WERI-Rb-1 (cell line): Measurements from ENCODE around the gene ALAS1.

ENCODE experiments used
- DNase-seq: peaks from one replicate; pipeline ENCODE4 v3.0.0-alpha.2; 2020
- H3K27ac ChIP-seq: fragments of 250-450 bp; sonication (Bioruptor Pico); 2 replicates; pipeline ENCODE4 v1.5.1; 2020; ENCODE audit warnings: mild to moderate bottlenecking, moderate library complexity
- H3K27me3 ChIP-seq: fragments of 250-450 bp; sonication (Bioruptor Pico); 2 replicates; pipeline ENCODE4 v1.5.1; 2021; ENCODE audit warnings: mild to moderate bottlenecking, low read depth, moderate library complexity; ENCODE audit not compliant: insufficient read depth, severe bottlenecking
- H3K36me3 ChIP-seq: fragments of 250-450 bp; sonication (Bioruptor Pico); 2 replicates; pipeline ENCODE4 v1.5.1; 2020; ENCODE audit warnings: mild to moderate bottlenecking, moderate library complexity
- H3K4me3 ChIP-seq: 2 replicates; pipeline ENCODE4 v1.5.1; 2011; ENCODE audit warnings: low read depth, mild to moderate bottlenecking, control low read depth, low read length
- H3K9me3 ChIP-seq: fragments of 250-450 bp; sonication (Bioruptor Pico); 2 replicates; pipeline ENCODE4 v1.5.1; 2021; ENCODE audit warnings: mild to moderate bottlenecking, moderate library complexity; ENCODE audit not compliant: severe bottlenecking
- TF ChIP-seq, protein P1 (sequence below): IDR thresholded peaks from 2 replicates; pipeline ENCODE4 v1.5.1; 2011; ENCODE audit warnings: low read depth, mild to moderate bottlenecking, control low read depth, inconsistent platforms, low read length

Gene ALAS1

DNA sequence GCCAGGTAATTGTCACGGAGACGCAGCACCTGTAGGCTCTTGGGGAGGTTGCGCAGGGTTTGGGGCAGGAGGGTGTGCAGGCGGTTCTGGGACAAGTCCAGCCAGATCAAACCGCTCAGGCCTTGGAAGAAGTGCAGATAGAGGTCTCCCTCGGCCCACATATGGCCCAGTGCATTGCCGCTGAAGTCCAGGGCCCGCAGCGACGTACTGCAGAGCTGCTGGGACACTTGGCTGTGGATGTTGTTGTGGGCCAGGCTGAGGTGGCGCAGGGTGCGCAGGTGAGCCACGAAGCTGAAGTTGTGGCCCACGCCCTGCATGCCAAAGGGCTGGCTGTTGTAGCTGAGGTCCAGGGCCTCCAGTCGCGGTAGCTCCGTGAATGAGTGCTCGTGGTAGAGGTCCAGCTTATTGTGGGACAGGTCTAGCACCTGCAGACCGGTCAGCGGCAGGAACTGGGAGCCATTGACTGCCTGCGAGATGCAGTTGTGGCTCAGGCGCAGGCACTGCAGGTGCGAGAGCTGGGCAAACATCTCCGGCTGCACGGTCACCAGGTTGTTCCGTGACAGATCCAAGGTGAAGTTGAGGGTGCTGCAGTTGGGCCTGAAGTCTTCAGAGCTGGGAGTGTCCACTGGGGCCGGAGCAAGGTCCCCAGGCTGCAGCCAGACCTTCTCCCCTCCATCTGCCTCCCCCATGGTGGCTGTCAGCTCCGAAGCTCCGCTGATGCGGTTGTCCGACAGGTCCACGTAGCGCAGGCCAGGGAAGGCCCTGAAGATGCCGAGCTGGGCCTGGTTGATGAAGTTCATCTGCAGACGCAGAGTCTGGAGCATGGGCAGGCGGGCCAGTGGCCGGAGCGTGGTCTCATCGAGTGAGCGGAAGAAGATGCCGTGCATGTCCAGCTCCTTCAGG lies 24.6 kb downstream of the ALAS1 start:
- H3K36me3 ChIP-seq = no peaks in the 10 kb centered on the region
- H3K27me3 ChIP-seq = no peaks in the 10 kb centered on the region
- no peak for DNase-seq
- no peak overlapping the region for H3K4me3 ChIP-seq
- no peak overlapping the region for H3K27ac ChIP-seq
- TF ChIP-seq, protein P1, sequence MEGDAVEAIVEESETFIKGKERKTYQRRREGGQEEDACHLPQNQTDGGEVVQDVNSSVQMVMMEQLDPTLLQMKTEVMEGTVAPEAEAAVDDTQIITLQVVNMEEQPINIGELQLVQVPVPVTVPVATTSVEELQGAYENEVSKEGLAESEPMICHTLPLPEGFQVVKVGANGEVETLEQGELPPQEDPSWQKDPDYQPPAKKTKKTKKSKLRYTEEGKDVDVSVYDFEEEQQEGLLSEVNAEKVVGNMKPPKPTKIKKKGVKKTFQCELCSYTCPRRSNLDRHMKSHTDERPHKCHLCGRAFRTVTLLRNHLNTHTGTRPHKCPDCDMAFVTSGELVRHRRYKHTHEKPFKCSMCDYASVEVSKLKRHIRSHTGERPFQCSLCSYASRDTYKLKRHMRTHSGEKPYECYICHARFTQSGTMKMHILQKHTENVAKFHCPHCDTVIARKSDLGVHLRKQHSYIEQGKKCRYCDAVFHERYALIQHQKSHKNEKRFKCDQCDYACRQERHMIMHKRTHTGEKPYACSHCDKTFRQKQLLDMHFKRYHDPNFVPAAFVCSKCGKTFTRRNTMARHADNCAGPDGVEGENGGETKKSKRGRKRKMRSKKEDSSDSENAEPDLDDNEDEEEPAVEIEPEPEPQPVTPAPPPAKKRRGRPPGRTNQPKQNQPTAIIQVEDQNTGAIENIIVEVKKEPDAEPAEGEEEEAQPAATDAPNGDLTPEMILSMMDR = no peak
- no peaks in the 10 kb centered on the region for H3K9me3 ChIP-seq

DNA sequence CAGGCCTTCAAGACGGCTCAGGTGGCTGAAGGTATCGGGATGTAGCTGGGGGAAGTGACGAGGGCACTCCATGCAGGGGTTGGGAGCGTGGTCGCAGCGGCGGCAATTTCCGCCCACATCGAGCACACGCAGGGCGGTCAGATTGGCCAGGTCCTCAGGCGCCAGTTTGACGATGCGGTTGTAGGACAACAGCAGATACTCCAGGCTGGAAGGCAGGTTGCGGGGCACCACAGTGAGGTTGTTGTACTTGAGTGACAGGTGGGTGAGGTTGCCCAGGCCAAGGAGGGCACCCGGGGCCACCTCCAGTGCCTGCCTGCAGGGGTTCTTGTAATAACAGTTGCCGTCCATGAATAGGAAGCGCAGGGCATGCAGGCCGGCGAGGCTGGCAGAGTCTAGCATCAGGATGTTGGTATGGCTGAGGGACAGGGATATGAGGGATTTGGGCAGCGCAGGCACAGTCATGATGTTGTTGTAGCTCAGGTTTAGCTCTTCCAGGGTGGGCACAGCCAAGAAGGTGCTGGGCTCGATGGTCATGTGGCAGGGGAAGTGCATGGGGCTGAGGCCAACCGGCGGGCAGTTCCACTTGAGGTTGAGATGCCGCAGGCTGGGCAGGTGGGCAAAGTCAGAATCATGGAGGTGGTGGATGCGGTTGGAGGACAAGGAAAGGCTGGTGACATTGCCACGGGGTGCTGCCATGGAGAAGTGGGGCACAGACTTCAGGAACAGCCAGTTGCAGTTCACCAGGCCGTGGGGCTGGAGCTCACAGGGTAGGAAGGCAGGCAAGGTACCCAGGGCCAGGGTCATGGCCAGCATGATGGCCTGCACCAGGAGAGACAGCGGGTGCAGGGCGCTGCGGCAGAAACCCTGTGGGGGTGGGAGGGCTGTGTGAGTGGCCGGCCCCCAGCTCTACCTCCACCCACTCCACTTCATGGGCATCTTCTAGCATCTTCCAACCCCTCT lies 25.8 kb downstream of the ALAS1 start:
- Histone ChIP-seq H3K4me3 (no peak overlapping the region), H3K9me3 (no peaks in the 10 kb centered on the region), H3K27me3 (no peaks in the 10 kb centered on the region), H3K27ac (no peak overlapping the region), H3K36me3 (no peaks in the 10 kb centered on the region)
- TF ChIP-seq, protein P1 = no peak
- no peak for DNase-seq

DNA sequence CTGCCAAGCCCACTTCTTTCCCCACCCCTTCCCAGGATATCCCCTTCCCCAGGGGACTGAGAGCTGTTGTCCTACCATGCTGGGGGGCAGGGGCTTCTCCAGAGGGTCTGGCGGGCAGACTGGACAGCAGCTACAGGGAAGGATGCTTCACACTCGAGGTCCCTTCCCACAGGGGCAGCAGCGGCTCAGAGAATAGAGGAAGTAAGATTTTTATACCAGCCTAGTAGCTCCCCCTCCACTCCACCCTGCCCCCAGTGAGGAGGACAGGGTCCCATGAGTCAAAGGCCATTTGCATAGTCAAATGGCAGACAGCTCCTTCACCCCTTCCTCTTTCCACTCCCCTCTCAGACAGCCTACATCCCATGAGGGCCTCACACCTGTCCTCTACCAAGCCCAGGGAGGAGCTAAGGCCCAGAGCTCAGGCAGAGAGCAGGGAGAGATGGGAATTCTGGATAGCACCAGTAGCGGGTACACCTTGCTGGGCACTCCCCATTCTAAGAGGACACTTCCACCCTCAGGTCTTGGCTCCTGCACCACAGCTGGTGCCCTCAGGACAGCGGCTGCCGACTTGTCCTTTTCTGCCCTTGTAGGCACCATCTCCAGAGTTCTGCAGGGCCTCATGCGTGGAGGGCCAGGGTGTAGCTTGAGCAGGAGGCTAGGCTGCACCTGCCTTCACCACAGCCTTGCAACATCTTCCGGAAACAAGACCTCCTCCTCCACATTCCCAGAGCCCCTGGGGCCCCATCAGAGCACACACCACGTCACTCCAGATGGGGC lies 27.7 kb downstream of the ALAS1 start, which contains the start of gene TLR9:
Gene TLR9, minus strand, starts transcription at position 194 of the 777 bp plus-strand sequence. Its CDS starts 116 bp downstream, at position 78.
- Histone ChIP-seq H3K9me3 (no peaks in the 10 kb centered on the region), H3K4me3 (no peak within 1 kb of the TSS), H3K27me3 (no peaks in the 10 kb centered on the region), H3K36me3 (no peaks in the 10 kb centered on the region; the same call in 1 of the 2 replicates), H3K27ac (no peak within 1 kb of the TSS)
- TF ChIP-seq, protein P1 = no peak
- no peak for DNase-seq

DNA sequence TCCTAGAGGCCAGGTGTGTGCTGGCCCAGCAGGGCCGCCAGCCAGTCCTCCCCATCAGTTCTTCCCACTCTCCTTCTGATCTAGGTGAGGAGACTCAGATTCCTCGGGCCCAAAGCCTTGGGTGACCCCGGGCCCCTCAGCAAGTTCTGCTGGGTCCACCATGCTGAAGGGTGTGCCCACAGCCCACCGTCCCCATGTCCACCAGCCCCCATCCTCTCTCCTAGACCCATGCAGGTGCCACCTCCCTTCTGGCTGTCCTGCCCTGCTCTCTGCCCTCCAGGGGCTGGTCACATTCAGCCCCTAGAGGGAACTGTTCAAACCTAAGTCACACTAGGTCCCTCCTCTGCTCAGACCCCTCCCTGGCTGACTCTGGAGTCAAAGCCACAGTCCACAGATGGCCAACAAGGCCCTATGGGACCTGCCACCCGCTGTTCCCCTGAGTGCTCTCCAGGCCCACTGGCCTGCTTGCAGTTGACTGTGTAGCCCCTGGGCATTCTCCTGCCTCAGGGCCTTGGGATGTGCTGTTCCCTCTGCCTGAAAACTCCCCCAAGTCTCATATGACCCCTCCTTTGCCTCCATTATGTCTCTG lies 28.4 kb downstream of the ALAS1 start:
- TF ChIP-seq, protein P1 = no peak
- Histone ChIP-seq H3K9me3 (no peaks in the 10 kb centered on the region), H3K4me3 (no peak overlapping the region), H3K36me3 (peaks cover 2% of the 10 kb centered on the region), H3K27ac (no peak overlapping the region), H3K27me3 (no peaks in the 10 kb centered on the region)
- DNase-seq = no peak

DNA sequence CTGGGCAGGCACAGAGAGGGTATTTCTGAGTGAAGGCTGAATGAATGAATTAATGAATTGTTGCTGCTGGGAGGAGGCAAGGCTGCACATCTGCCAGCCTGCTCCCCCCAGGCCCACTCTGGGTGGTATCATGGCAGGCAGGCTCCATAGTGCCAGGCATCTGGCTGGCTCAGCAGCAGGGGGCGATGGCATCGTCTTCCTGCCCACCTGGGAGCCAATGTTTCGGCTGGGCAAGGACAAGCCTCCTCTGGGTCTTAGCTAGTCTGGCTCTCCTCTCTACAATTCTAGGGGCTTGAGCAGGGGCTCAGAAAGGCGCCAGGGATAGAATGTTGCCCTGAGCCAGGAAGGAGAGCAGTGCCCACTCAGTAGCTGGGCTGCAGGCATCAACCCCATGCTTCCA lies 29.2 kb downstream of the ALAS1 start:
- Histone ChIP-seq H3K36me3 (peaks cover 8% of the 10 kb centered on the region), H3K4me3 (no peak overlapping the region), H3K9me3 (no peaks in the 10 kb centered on the region), H3K27me3 (no peaks in the 10 kb centered on the region), H3K27ac (no peak overlapping the region)
- TF ChIP-seq, protein P1 = no peak
- no peak for DNase-seq
